Endothelial cell of umbilical vein (primary cell): Measurements from ENCODE around the gene CCDC124. TPM values are rescaled to one million over a fixed set of nuclear protein-coding genes. Genes with fewer than 3 reads are reported as not detected.

Source experiments
- BruUV-seq: library from RNA; stranded (reverse); fragments of 400-500 nt; replicated peaks from 2 replicates; lab custom pipeline; 2021; lab: Mats Ljungman, UMichigan
- CTCF ChIA-PET: fragments of 300-600, 350-600 bp; sonication (Branson Sonifier 250); formaldehyde crosslinking; loops from one replicate; lab custom pipeline; 2021; ENCODE audit warnings: antibody characterized with exemption, inconsistent platforms; lab: Charles Lee
- POLR2A ChIA-PET: fragments of 300-600, 350-600 bp; sonication (Branson Sonifier 250); formaldehyde crosslinking; loops from one replicate; lab custom pipeline; 2021; ENCODE audit warnings: antibody characterized with exemption, inconsistent platforms; lab: Charles Lee
- DNase-seq: peaks from one replicate; pipeline ENCODE4 v3.0.0-alpha.2; 2011; ENCODE audit warnings: low read depth, low spot score
- FAIRE-seq: peaks from 2 replicates; lab custom pipeline; 2011; peaks lifted over from hg19 to GRCh38; lab: Jason Lieb, UNC
- H2AFZ ChIP-seq: 2 replicates; pipeline ENCODE4 v1.6.0; 2012; ENCODE audit warnings: low read depth, low read length, control low read depth, inconsistent platforms
- H3K27ac ChIP-seq: 2 replicates; pipeline ENCODE4 v1.5.1; 2011; ENCODE audit warnings: low read depth, mild to moderate bottlenecking, control low read depth, low read length, moderate library complexity; ENCODE audit not compliant: insufficient read depth
- H3K27me3 ChIP-seq, 2 experiments: 2 replicates each; pipeline versions ENCODE4 v1.6.0 to v1.6.1; 2011; ENCODE audit warnings: low read length in 2 of 2, mixed read lengths in 1 of 2; ENCODE audit not compliant: control insufficient read depth in 2 of 2, insufficient read depth in 2 of 2
- H3K36me3 ChIP-seq, 2 experiments: 2 replicates in 1 of 2; 3 replicates in 1 of 2; pipeline ENCODE4 v1.5.1; 2011; ENCODE audit warnings: low read length in 2 of 2, mild to moderate bottlenecking in 1 of 2, moderate library complexity in 1 of 2; ENCODE audit not compliant: control insufficient read depth in 2 of 2, insufficient read depth in 2 of 2; ENCODE audit errors: extremely low read depth in 1 of 2
- H3K4me1 ChIP-seq: 3 replicates; pipeline ENCODE4 v1.5.1; 2011; ENCODE audit warnings: mild to moderate bottlenecking, low read length; ENCODE audit not compliant: control insufficient read depth, insufficient read depth; ENCODE audit errors: extremely low read depth
- H3K4me2 ChIP-seq: 2 replicates; pipeline ENCODE4 v1.6.1; 2011; ENCODE audit warnings: low read length, control low read depth, mixed read lengths; ENCODE audit not compliant: insufficient read depth
- H3K4me3 ChIP-seq, 3 experiments: fragments of 200-600 bp in 1 of 3; sonication (generic), shearing (Covaris generic) in 1 of 3; replicated peaks in 1 of 3; 2 replicates each; pipeline ENCODE4 v1.5.1; 2011 to 2016; ENCODE audit warnings: control low read depth in 3 of 3, low read length in 3 of 3, mild to moderate bottlenecking in 2 of 3, inconsistent platforms in 1 of 3, low read depth in 1 of 3, moderate library complexity in 1 of 3; ENCODE audit not compliant: insufficient read depth in 1 of 3
- H3K79me2 ChIP-seq: 2 replicates; pipeline ENCODE4 v1.6.0; 2012; ENCODE audit warnings: low read length, inconsistent platforms; ENCODE audit not compliant: control insufficient read depth, insufficient read depth
- H3K9ac ChIP-seq: replicated peaks from 2 replicates; pipeline ENCODE3; 2011; ENCODE audit warnings: low read length, control low read depth; ENCODE audit not compliant: insufficient read depth; ENCODE audit errors: extremely low read depth
- H3K9me1 ChIP-seq: replicated peaks from 3 replicates; pipeline ENCODE4 v1.6.0; 2011; ENCODE audit warnings: mild to moderate bottlenecking, low read length; ENCODE audit not compliant: control insufficient read depth, insufficient read depth; ENCODE audit errors: extremely low read depth
- H3K9me3 ChIP-seq: replicated peaks from 2 replicates; pipeline ENCODE4 v1.5.1; 2012; ENCODE audit warnings: low read length, inconsistent platforms; ENCODE audit not compliant: control insufficient read depth, insufficient read depth
- H4K20me1 ChIP-seq: replicated peaks from 2 replicates; pipeline ENCODE3; 2011; ENCODE audit warnings: mild to moderate bottlenecking, low read length; ENCODE audit not compliant: control insufficient read depth, insufficient read depth; ENCODE audit errors: extremely low read depth
- CTCF ChIP-seq, 2 donors: IDR thresholded peaks; 1 replicate in 1 of 2; 2 replicates in 1 of 2; pipeline ENCODE4 v1.5.1; 2011; ENCODE audit warnings: low read length in 2 of 2, mild to moderate bottlenecking in 2 of 2, moderate library complexity in 2 of 2, control low read depth in 1 of 2, inconsistent platforms in 1 of 2, low read depth in 1 of 2; ENCODE audit not compliant: insufficient read depth in 1 of 2; ENCODE audit errors: extremely low read depth in 1 of 2
- EZH2 ChIP-seq: IDR thresholded peaks from 2 replicates; pipeline ENCODE4 v1.6.1; 2012; ENCODE audit warnings: borderline replicate concordance, low read depth, mild to moderate bottlenecking, moderate library complexity, low read length, inconsistent platforms; ENCODE audit not compliant: severe bottlenecking
- FOS ChIP-seq: IDR thresholded peaks from 2 replicates; pipeline ENCODE4 v1.6.1; 2011; ENCODE audit warnings: mild to moderate bottlenecking, low read length, moderate library complexity, borderline replicate concordance; ENCODE audit not compliant: insufficient read depth
- GATA2 ChIP-seq: IDR thresholded peaks from 2 replicates; pipeline ENCODE4 v1.7.0; 2011; ENCODE audit warnings: low read depth, mild to moderate bottlenecking, moderate library complexity, mixed read lengths, low read length; ENCODE audit not compliant: insufficient read length, insufficient read depth
- JUN ChIP-seq: IDR thresholded peaks from 2 replicates; pipeline ENCODE4 v1.6.1; 2011; ENCODE audit warnings: borderline replicate concordance, low read depth; ENCODE audit not compliant: insufficient read length, insufficient read depth
- MAX ChIP-seq: IDR thresholded peaks from 2 replicates; pipeline ENCODE4 v1.6.1; 2011; ENCODE audit not compliant: insufficient read depth, insufficient read length
- MYC ChIP-seq: IDR thresholded peaks from one replicate; pipeline ENCODE4 v1.6.1; 2011; ENCODE audit warnings: mild to moderate bottlenecking, low read depth, low read length
- POLR2A ChIP-seq: IDR thresholded peaks from 2 replicates; pipeline ENCODE4 v1.6.1; 2012; ENCODE audit warnings: low read depth, mild to moderate bottlenecking, control low read depth, low read length
- POLR2AphosphoS5 ChIP-seq: IDR thresholded peaks from 2 replicates; pipeline ENCODE4 v1.6.1; 2012; ENCODE audit warnings: low read depth, mild to moderate bottlenecking, control low read depth, low read length, moderate library complexity; ENCODE audit not compliant: insufficient read depth
- dilution Hi-C: fragments of 300-500 bp; cut with MboI; formaldehyde crosslinking; loops from one replicate; pipeline ENCODE4 v1.15.0; 2019; ENCODE audit warnings: low sequenced_read_pairs; ENCODE audit not compliant: extremely low pct_ligation_motif_present
- intact Hi-C: fragments of 100-400 bp; cut with micrococcal nuclease; formaldehyde crosslinking; loops from one replicate; pipeline ENCODE4 v1.10.0; 2022
- polyA plus RNA-seq, 4 experiments: library from polyadenylated mRNA; depleted of rRNA in 3 of 4; stranded (reverse) in 3 of 4; unstranded in 1 of 4; fragments of >200 nt; gene quantifications; 2 replicates each; pipeline versions ENCODE4 v1.2.1 to v1.2.3, GENCODE V29; 2011 to 2012; ENCODE audit warnings: missing spikeins in 1 of 4
- total RNA-seq: library from RNA; stranded (reverse); gene quantifications from 2 replicates; pipeline ENCODE4 v1.2.3, GENCODE V29; 2021

CCDC124 gene
- total and polyA plus RNA-seq, 2 donors (not counting 3 experiments of a cell fraction or from before 2014, with no cell fraction given): 101 to 115 TPM

GRCh38 chr19:17942181-17942580 lies 9.4 kb downstream of the CCDC124 start:
- no peaks in the 10 kb centered on the region for H4K20me1 ChIP-seq
- H3K36me3 ChIP-seq: peaks cover 3 to 12% of the 10 kb centered on the region in 2 experiments
- DNase-seq: no peak
- H3K9me3 ChIP-seq: no peaks in the 10 kb centered on the region
- no peak overlapping the region for H3K4me3 ChIP-seq
- no peak for FAIRE-seq
- dilution Hi-C loops (no loop called here), intact Hi-C loops (no loop called here)
- H3K9ac ChIP-seq: no peak overlapping the region
- TF ChIP-seq CTCF (IDR thresholded peaks at IDR 0.05; ENCODE audit: extremely low read depth in 1 of 2, insufficient read depth in 1 of 2, low read depth in 1 of 2, low read length in 2 of 2) (no peak), MYC (no peak), POLR2A (no peak), FOS (no peak), POLR2AphosphoS5 (no peak)
- no peaks in the 10 kb centered on the region for H3K9me1 ChIP-seq
- no TSS peak for BruUV-seq
- no peak overlapping the region for H3K27ac ChIP-seq
- H2AFZ ChIP-seq: no peak overlapping the region
- H3K27me3 ChIP-seq: no peaks in the 10 kb centered on the region
- H3K4me1 ChIP-seq: peaks cover under 1% of the 10 kb centered on the region
- CTCF ChIA-PET: interaction anchor here (0.9 to 1.1 kb wide), 2 partner anchors 53 to 55 kb away, joined by 4 read pairs; no protein-coding TSS in a partner anchor
- POLR2A ChIA-PET: no interaction called here
- no peaks in the 10 kb centered on the region for H3K79me2 ChIP-seq
- no peak overlapping the region for H3K4me2 ChIP-seq

- Histone ChIP-seq H3K4me1 (peaks cover 4% of the 10 kb centered on the region), H3K4me3 (no peak overlapping the region), H3K9me3 (no peaks in the 10 kb centered on the region), H4K20me1 (no peaks in the 10 kb centered on the region), H3K79me2 (no peaks in the 10 kb centered on the region), H3K27ac (no peak overlapping the region), H3K4me2 (no peak overlapping the region), H3K27me3 (no peaks in the 10 kb centered on the region), H3K9ac (no peak overlapping the region), H3K9me1 (no peaks in the 10 kb centered on the region), H2AFZ (no peak overlapping the region), H3K36me3 (peaks cover 3 to 9% of the 10 kb centered on the region in 2 experiments)
- no peak for TF ChIP-seq FOS
- TF ChIP-seq POLR2A: no peak
- TF ChIP-seq GATA2: no peak
- no peak for TF ChIP-seq EZH2
- TF ChIP-seq POLR2AphosphoS5: no peak
- no peak for TF ChIP-seq JUN
- TF ChIP-seq MYC: no peak
- TF ChIP-seq MAX: no peak
- TF ChIP-seq CTCF (IDR thresholded peaks at IDR 0.05; ENCODE audit: extremely low read depth in 1 of 2, insufficient read depth in 1 of 2, low read depth in 1 of 2, low read length in 2 of 2): no peak
- dilution Hi-C loops: no loop called here
- FAIRE-seq (no peak), DNase-seq (no peak)
- intact Hi-C loops: no loop called here
- POLR2A ChIA-PET: no interaction called here
- BruUV-seq: no TSS peak
- CTCF ChIA-PET: interaction anchor here (0.5 to 1.3 kb wide), 4 partner anchors 10 to 54 kb away, joined by 3 to 4 read pairs (median 4); partner anchors contain the start of gene CCDC124
Observed at GRCh38 chr19:17942582-17943273, 9.9 kb downstream of the CCDC124 start.
